GM13976 (cell line): ENCODE measurements around the gene PLA1A.
"Not testable (repeated sequence)": the region's sequence is repeated elsewhere in the genome, so short reads cannot be mapped to it uniquely, and the experiment has no call there.

Experiments used
- DNase-seq: peaks from one replicate; pipeline ENCODE4 v3.0.0; 2012; ENCODE audit warnings: low spot score
- CTCF ChIP-seq: IDR thresholded peaks from 2 replicates; pipeline ENCODE4 v1.5.1; 2012; ENCODE audit warnings: borderline replicate concordance, mild to moderate bottlenecking; ENCODE audit not compliant: insufficient read depth; ENCODE audit errors: extremely low read depth, missing control alignments, control extremely low read depth
- in situ Hi-C: fragments of 300-500 bp; cut with MboI; formaldehyde crosslinking; loops from one replicate; pipeline ENCODE4 v1.12.0; 2022; ENCODE audit warnings: low sequenced_read_pairs, mixed read lengths, inconsistent platforms; ENCODE audit not compliant: unreplicated experiment

The PLA1A gene

DNA sequence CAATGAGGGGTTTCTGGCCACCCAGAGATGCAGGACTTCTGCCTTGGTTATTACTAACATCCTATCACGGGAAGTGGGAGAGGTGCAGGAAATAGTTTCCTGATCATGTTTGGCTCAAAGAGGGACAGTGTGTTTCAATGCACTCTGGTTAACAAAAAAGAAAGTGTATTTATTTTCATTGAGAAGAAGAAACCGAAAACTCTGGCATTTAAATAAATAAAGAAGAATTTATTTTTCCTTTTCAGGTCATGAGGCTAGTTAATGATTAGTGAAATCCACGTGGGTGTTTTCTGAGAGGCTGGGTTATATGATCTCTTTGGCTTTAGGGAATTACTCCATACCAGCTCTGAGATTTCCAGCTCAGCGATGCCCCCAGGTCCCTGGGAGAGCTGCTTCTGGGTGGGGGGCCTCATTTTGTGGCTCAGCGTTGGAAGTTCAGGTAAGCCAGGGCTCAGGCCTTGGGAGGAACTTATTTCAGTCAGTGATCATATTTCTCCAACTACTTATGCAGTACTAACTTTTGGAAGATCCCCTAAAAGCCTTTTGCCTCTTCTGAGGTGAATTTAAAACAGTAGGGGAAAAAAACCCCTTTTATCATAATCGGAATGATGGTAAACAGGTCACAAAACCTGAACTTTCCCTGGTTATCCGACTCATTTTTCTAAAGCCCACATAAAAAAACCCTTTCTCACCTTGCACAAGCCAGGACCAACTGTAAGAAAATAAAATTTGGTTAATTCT is at the start of gene PLA1A:
Gene PLA1A, plus strand, starts transcription at position 338 of the 741 bp plus-strand sequence. Its CDS starts 29 bp downstream, at position 367.
- TF ChIP-seq CTCF = no peak
- no peak for DNase-seq
- in situ Hi-C loops = loop anchor here (25.0 kb wide), 1 partner anchor 490 kb away; the partner anchor contains the start of gene GSK3B

GRCh38 chr3:119548341-119548740 is 49.3 kb upstream of the PLA1A start:
- no peak for DNase-seq
- no peak for TF ChIP-seq CTCF
- in situ Hi-C loops = no loop called here

DNA sequence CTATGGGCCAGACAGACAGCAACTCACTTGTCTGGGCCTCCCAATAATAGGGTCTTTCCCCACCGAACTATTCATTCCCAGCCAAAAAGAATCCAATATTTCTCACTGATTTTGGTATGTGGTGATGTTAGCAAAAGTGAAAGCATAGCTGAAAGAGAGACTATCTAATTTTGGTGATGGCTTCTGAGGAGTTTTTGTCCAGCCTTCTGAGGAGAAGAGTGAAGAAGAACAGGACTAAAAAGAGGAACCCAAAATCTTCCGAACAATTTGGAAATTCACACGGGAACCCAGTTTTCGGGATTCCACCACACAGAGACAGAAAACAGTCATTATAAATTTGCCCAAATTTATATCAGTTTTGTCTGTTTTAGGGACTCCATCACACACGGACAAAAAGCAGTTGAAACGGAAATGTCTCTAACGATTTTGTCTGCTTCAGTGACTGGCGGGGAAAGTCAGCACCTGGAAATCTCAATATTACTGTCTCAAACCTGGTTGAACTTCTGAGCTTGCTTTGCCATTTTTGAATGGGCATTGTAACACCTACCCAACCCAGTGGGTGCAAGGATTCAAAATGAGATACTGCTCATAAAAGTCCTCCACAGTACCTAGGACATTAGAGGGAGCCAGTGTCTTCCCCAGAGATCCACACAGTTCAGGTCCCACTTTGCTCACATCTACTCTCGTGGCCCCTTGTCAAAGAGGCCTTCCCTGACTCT is 47.3 kb upstream of the PLA1A start:
- in situ Hi-C loops = no loop called here
- peak; percentile 26 for DNase-seq
- no peak for TF ChIP-seq CTCF

GRCh38 chr3:119551598-119551997 is 46.1 kb upstream of the PLA1A start:
- DNase-seq = no peak
- in situ Hi-C loops = no loop called here
- no peak for TF ChIP-seq CTCF

GRCh38 chr3:119552928-119553327 is 44.8 kb upstream of the PLA1A start:
- in situ Hi-C loops, DNase-seq: not testable (repeated sequence)

- no peak for TF ChIP-seq CTCF
- DNase-seq = no peak
- in situ Hi-C loops = no loop called here
Measured at GRCh38 chr3:119553823-119554415, 43.8 kb upstream of the PLA1A start.

- in situ Hi-C loops = no loop called here
- no peak for DNase-seq
- no peak for TF ChIP-seq CTCF
Measured at GRCh38 chr3:119555309-119555735, 42.4 kb upstream of the PLA1A start.
